KBM-7 (cell line): ENCODE results near the gene F2RL1.
"Not testable (repeated sequence)": the region's sequence is repeated elsewhere in the genome, so short reads cannot be mapped to it uniquely, and the experiment has no call there.

Experiments used
- DNase-seq: peaks from one replicate; pipeline ENCODE4 v3.0.0-alpha.2; 2015
- in situ Hi-C: fragments of 300-500 bp; cut with MboI; formaldehyde crosslinking; loops from 2 replicates; pipeline ENCODE4 v1.14.3; 2020; ENCODE audit warnings: low sequenced_read_pairs, low pct_unique_long_range_greater_than_20kb, mixed read lengths

The F2RL1 gene

DNA sequence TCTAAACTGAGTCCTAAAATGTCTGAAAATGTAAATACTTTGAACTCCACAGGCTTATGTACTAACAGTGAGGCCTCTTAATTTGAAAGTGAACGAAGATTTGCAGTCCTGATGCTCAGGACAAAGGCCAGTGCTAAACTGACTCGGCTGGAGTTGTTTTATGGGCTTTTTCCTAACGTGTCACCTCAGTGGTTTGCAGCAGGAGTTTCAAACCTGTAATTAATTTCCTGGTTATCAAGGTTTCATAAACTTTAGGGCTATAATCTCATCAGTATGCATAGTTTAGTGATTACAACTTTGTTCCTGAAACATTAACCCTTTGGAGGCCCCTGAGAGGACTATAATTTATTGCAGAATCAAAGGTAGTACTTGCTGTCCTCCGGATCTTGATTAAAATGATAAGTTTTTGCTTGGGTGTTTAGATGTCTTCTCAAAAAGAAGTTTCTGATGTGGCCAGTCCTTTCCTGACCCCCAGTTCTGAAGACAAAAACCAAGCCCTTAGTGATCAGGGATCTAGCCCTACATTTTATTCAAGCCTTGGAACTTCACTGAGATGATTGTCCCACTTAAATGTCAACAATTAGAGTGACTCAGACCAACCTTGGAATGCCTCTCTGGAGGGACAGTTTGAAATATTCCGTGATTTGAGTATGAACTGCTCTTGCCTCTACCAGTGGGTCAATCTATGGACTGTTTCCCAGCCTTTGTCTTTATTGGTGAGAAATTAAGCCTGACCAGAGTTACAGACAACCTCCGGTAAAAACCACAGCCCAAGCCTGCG, 19.8 kb downstream of the F2RL1 start:
- no peak for DNase-seq
- in situ Hi-C loops, result no loop called here

GRCh38 chr5:76841361-76841760, 22.5 kb downstream of the F2RL1 start:
- in situ Hi-C loops, result no loop called here
- no peak for DNase-seq

GRCh38 chr5:76845890-76846289, 27.1 kb downstream of the F2RL1 start:
- in situ Hi-C loops, result no loop called here
- DNase-seq, result no peak

DNA sequence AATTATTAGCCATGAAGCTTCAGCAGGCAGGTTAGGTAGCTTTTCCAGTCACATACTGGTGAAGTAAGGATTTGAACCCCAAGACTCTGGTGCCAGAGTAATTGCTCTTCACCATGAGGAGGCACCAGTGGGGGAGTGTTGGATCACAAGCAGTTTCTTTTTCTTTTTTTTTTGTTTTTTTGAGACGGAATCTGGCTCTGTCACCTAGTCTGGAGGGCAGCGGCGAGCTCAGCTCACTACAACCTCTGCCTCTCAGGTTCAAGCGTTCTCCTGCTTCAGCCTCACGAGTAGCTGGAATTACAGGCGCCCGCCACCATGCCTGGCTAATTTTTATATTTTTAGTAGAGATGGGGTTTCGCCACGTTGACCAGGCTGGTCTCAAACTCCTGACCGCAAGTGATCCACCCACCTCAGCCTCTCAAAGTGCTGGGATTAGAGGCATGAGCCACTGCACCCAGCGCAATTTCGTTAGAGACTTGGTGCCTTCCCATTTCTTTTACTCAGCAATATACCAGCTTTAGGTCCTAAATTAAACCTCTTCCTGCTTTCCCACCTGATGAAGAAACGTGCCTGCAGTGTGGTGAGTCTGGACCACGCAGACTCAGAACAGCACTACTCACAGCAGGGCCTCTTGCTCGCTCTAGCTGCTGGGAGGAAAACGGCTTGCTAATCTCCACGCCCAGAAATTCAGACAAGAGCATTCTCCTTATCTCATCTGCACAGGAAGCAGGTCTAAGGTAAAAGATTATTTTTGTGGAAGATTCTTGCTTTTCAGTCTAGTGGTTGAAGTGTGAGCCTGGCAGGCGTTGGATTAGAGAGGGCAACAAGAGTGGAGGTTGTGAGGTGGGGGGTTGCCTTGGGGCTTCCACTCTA, 30.8 kb downstream of the F2RL1 start, which contains the start of gene S100Z:
TSS of gene S100Z (plus strand) at position 596 of the 873 bp plus-strand sequence. CDS start 25,346 bp downstream, outside the sequence.
- DNase-seq, result peak; percentile 98
- in situ Hi-C loops, result no loop called here

DNA sequence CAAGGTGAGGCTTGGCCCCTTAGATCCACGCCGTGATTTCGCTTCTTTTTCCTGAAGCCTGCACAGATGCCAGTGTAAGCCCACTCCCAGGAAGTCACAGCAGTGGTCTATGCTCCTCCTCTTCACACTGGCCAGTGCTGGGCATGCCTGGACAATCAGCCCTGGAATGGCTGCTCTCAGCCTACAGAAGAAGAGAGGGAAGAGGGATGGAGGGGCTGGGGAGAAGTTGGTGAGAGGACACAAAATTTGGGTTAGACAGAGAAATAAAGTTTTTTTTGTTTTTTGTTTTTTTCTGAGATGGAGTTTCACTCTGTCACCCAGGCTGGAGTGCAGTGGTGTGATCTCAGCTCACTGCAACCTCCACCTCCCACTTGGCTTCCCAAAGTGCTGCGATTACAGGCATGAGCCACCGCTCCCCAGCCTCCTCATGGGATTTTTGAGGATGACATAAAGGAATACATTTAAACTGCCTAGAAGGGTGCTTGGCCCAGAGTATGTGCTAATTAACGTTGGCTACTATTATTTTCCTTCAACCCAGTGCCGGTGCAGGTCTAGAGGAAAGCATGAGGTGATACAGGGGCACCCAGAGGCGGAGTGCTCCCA, 31.8 kb downstream of the F2RL1 start:
- DNase-seq, result no peak
- in situ Hi-C loops, result no loop called here

GRCh38 chr5:76851728-76852369, 33.0 kb downstream of the F2RL1 start:
- in situ Hi-C loops, result no loop called here
- peak; percentile 79 for DNase-seq

DNA sequence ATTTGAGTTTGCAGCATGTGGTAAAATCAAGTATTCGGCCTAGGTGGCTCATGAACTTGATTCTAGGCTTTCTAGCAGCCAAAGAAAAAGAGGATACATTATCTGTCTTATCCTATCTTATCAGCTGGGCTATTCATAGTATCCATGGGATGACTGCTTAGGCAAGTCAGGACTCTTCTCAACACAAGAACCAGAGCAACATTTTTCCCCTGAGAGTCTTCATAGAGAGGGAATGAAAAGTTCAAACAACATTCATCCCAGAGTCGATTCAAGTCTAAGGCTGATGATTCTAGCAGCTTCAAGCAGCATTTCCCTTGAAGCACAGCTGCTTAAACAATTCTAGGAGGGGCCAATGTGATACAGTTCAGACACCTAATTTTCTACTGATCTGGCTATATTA, 33.9 kb downstream of the F2RL1 start:
- in situ Hi-C loops, result no loop called here
- DNase-seq, result no peak

DNA sequence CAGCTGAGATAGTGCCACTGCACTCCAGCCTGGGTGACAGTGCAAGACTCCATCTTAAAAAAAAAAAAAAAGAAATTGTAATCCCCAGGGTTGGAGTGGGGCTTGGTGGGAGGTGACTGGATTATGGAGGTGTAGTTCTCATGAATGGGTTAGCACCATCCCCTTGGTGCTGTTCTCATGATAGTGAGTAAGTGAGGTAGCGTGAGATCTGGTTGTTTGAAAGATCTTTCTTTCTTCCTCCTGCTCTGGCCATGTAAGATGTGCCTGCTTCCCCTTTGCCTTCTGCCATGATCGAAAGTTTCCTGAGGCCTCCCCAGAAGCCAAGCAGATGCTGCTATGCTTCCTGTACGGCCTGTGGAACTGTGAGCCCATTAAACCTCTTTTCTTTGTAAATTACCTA, 34.9 kb downstream of the F2RL1 start:
- in situ Hi-C loops, DNase-seq: not testable (repeated sequence)

DNA sequence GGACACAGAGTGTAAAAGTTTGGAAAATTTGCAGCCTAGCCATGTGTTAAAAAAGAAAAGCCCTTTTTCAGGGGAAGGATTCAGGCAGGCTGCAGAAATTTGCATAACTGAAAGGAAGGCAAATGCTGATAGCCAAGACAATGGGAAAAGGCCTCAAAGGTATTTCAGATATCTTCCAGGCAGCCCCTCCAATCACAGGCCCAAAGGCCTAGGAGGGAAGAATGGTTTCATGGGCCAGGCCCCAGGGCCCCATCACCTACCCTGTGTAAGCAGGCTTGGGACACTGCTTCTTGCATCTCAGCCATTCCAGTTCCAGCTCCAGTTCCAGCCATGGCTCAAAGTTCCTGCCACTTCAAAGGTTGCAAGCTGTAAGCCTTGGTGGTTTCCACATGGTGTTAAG, 35.8 kb downstream of the F2RL1 start:
- DNase-seq, result no peak
- in situ Hi-C loops, result no loop called here

DNA sequence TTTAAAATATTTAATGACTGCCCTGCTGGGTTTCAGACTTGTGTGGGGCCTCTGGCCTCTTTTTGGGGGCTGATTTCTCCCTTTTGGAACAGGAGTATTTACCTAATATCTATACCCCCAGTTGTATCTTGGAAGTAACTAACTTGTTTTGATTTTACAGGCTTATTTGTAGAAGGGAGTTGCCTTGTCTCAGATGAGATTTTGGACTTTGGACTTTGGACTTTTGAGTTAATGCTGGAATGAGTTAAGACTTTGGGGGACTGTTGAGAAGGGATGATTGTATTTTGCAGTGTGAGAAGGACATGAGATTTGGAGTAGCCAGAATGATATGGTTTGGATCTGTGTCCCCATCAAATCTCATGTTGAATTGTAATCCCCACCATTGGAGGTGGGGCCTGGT, 36.7 kb downstream of the F2RL1 start:
- in situ Hi-C loops, DNase-seq: not testable (repeated sequence)

DNA sequence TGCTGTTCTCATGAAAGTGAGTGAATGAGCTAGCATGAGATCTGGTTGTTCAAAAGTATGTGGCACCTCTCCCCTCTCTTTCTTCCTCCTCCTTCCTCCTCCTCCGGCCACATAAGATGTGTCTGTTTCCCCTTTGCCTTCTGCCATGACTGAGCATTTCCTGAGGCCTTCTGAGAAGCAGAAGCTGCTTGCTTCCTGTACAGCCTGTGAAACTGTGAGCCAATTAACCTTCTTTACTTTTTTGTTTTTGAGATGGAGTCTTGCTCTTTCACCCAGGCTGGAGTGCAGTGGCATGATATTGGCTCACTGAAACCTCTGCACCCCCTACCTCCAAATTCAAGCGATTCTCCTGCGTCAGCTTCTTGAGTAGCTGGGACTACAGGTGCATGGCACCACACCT, 37.1 kb downstream of the F2RL1 start:
- DNase-seq, result peak; percentile 96
- in situ Hi-C loops, result no loop called here

- DNase-seq, result peak; percentile 72
Observed at GRCh38 chr5:76856800-76857199, 38.0 kb downstream of the F2RL1 start.

GRCh38 chr5:76859591-76860247, 40.9 kb downstream of the F2RL1 start:
- DNase-seq, result peak; percentile 69
- in situ Hi-C loops, result no loop called here

More at GRCh38 chr5:76856800-76857199, 38.0 kb downstream of the F2RL1 start:
- in situ Hi-C loops, result not testable (repeated sequence)

DNA sequence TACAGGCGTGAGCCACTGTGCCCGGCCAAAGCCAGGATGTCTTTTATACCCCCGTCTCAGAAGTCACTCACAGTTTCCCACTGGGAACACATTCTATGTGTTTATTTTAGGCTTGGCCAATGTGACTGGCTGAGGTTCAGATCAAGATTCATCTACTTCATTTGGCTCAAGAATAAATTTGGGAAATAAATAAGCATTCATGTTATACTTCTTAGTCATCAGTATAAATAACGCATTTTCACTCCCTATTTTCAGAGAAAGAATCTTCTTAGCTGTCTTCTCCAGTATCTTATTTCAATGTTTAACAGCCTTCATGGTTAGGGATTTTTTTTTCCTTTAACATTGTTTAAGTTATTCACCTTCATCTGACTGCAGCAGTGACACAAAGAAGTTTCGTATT, 42.8 kb downstream of the F2RL1 start:
- in situ Hi-C loops, result no loop called here
- DNase-seq, result no peak

GRCh38 chr5:76863001-76863400, 44.2 kb downstream of the F2RL1 start:
- no peak for DNase-seq
- in situ Hi-C loops, result no loop called here

- no peak for DNase-seq
- in situ Hi-C loops, result no loop called here
Observed at GRCh38 chr5:76866503-76866902, 47.7 kb downstream of the F2RL1 start.

DNA sequence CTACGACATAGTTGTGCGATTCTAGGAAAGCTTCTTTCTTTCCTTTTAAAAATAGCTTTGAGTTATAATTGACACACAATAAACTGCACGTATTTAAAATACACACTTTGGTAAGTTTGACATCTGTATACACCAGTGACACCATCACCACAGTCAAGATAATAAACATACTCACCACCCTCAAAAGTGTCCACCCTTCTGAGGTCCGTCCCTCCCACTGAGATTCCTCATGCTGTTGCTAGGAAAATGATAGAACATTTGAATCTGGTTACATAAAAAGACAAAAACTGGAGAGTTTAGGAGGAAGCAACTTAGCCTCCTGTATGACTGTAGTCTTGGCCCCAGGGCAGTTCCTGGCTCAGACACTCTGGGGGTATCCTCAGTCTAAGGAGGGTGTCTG, 48.2 kb downstream of the F2RL1 start:
- in situ Hi-C loops, result no loop called here
- no peak for DNase-seq

DNA sequence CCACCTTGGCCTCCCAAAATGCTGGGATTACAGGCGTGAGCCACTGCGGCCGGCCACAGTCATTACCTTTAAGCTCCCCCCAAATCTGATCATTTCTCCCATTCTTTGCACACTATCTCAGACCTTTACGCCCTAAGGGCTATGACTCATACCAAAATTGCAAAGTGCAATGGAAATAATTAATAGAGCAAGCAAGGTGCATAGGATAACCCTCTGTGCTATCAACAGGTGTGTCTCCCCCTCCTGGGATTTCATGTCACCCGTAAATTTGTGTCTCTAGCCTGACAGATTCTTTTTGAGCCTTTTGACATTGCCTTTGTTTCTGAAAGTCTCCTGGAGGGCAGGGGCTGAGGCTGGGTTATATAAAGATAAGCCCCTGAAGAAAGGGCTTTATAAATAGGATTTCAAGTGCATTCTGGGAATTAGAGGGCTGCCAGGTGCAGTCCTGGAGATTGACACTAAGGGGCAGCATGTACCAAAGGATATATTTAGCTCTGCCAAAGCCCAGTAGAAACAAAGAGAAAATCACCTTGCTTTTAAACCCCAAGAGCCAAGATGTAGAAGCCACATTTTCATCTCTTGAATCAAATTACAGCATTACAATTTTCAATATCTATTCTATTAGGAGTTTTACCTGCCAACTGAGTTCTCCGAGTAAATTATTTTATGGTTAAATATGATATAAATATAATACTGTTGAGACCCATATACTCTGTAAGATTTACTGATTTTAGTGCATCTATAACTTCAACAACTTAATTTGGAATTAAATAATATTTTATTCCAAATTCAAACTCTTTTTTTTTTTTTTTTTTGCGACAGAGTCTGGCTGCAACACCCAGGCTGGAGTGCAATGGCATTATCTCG, 49.2 kb downstream of the F2RL1 start:
- peak; percentile 89 for DNase-seq
- in situ Hi-C loops, result no loop called here
